ENCODE data around the gene PTF1A. TPM values are rescaled to one million over a fixed set of nuclear protein-coding genes. Genes with fewer than 3 reads are reported as not detected.

PTF1A gene, protein sequence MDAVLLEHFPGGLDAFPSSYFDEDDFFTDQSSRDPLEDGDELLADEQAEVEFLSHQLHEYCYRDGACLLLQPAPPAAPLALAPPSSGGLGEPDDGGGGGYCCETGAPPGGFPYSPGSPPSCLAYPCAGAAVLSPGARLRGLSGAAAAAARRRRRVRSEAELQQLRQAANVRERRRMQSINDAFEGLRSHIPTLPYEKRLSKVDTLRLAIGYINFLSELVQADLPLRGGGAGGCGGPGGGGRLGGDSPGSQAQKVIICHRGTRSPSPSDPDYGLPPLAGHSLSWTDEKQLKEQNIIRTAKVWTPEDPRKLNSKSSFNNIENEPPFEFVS
- not detected in 2 replicates for total RNA-seq

GRCh38 chr10:23191764-23192711 lies at the start of gene PTF1A:
Gene PTF1A, plus strand, starts transcription at chr10:23192312. Its CDS starts 219 bp downstream, at chr10:23192531.

Small RNA genes lying within 50 kb of the gene (small RNA-seq; reads per million reads assigned to genes)
- gene RF00561, result not detected

Other genes with a start within 250 kb of the PTF1A start
- 5.5 TPM in 2 replicates for gene MSRB2, start 96.7 kb upstream of the PTF1A start, total RNA-seq
- gene C10orf67, start 152.5 kb downstream of the PTF1A start, total RNA-seq, result under 0.01 TPM in 1 of 2 replicates, not detected in the other
- gene OTUD1, start 246.8 kb downstream of the PTF1A start, total RNA-seq, result 2.7 and 3.7 TPM in 2 replicates

Measured in subcutaneous preadipocyte (primary cell).